GM18505 (cell line): ENCODE results near the gene RORB.

Experiments
- ATAC-seq: cut with Tn5 transposase; IDR thresholded peaks from one replicate; pipeline ENCODE4 v1.9.1; 2021; ENCODE audit not compliant: unreplicated experiment
- POLR2A ChIP-seq: IDR thresholded peaks from 4 replicates; pipeline ENCODE4 v1.6.1; 2011; ENCODE audit warnings: borderline replicate concordance; ENCODE audit not compliant: insufficient read depth, insufficient read length; ENCODE audit errors: extremely low read depth

The RORB gene

DNA sequence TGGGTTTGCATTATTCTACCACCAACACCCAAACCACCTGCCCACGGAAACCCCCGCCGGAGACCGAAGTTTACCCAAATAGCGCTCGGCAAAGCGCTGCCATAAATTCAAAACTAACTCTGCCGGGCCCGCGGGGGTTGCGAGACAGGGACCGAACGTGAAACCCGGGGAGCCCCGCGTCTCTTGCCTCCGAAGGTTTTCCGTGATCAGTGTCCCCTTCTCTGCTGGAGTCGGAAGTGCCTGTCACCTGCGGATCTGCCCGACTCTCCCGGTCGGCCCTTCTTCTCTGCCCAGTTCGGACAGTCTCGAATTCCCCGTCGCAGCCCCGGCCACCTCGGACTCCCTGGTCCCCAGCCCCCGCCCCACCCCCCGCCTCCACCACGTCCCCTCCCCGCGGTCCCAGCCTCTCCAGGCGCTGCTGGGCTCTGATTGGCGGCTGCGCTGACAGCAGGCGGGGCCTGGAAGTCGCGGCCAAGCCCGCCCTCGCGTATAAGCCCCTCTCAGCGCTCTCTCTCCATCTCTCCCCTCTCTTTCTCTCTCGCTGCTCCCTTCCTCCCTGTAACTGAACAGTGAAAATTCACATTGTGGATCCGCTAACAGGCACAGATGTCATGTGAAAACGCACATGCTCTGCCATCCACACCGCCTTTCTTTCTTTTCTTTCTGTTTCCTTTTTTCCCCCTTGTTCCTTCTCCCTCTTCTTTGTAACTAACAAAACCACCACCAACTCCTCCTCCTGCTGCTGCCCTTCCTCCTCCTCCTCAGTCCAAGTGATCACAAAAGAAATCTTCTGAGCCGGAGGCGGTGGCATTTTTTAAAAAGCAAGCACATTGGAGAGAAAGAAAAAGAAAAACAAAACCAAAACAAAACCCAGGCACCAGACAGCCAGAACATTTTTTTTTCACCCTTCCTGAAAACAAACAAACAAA lies at the start of gene RORB:
RORB (plus strand) TSS at position 517 of the 929 bp plus-strand sequence. CDS start 642 bp downstream, outside the sequence.
- TF ChIP-seq POLR2A: no peak
- ATAC-seq: peak; percentile 89

- TF ChIP-seq POLR2A: no peak
- ATAC-seq: no peak
Measured at GRCh38 chr9:74447451-74448193, 49.5 kb upstream of the RORB start.

GRCh38 chr9:74449060-74449459 lies 48.1 kb upstream of the RORB start:
- ATAC-seq: no peak
- no peak for TF ChIP-seq POLR2A

- no peak for ATAC-seq
- TF ChIP-seq POLR2A: no peak
Measured at GRCh38 chr9:74458832-74459231, 38.3 kb upstream of the RORB start.

GRCh38 chr9:74463825-74464224 lies 33.3 kb upstream of the RORB start:
- no peak for TF ChIP-seq POLR2A
- no peak for ATAC-seq

DNA sequence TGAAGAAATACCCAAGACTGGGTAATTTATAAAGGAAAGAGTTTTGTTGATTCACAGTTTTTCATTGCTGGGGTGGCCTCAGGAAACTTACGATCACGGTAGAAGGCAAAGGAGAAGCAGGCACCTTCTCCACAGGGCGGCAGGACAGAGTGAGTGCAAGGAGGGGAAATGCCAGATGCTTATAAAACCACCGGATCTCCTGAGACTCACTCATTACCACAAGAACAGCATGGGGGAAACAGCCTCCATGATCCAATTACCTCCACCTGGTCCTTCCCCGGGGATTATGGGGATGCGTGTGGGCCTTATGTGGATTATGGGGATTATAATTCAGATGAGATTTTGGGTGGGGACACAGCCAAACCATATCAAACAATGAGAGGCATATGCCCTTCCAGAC lies 18.5 kb upstream of the RORB start:
- ATAC-seq: no peak
- no peak for TF ChIP-seq POLR2A

DNA sequence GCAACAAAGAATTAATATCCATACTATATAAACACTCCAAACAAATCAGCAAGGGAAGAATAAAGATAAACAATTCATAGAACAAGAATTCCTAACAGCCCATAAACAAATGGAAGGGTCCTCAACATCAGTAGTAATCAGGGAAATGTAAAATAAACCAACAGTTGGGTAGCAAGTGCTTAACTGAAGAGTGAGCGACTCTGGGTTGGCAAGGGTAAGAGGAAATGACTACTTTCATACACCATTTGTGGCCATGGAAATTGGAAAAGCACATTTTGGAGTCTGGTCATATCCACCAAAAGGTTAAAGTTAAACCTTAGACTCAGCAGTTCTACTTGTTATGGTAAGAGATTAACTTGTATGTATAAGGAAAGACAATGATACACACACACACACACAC lies 17.4 kb upstream of the RORB start:
- no peak for ATAC-seq

DNA sequence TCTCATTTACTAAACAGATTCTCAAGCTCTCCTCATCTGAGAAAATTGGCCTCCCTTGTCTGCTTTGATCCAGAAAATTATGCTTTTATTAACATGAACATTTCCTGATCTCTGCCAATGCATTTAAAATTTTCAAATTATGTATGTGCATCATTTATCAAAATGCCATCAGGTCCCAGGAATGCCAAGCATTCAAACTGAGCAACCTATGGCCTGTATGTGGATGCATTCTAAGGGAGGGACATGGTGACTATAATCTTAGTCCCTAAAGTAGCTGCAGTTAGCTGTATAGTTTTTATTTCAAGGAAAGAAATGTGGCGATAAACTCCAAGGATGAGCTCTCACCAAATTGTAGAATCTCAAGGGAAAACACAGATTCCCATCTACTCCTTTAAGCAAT lies 9.7 kb upstream of the RORB start:
- ATAC-seq: no peak
- no peak for TF ChIP-seq POLR2A

More for the DNA sequence above, 17.4 kb upstream of the RORB start:
- no peak for TF ChIP-seq POLR2A

GRCh38 chr9:74493512-74493911 lies 3.6 kb upstream of the RORB start:
- TF ChIP-seq POLR2A: no peak
- ATAC-seq: no peak

DNA sequence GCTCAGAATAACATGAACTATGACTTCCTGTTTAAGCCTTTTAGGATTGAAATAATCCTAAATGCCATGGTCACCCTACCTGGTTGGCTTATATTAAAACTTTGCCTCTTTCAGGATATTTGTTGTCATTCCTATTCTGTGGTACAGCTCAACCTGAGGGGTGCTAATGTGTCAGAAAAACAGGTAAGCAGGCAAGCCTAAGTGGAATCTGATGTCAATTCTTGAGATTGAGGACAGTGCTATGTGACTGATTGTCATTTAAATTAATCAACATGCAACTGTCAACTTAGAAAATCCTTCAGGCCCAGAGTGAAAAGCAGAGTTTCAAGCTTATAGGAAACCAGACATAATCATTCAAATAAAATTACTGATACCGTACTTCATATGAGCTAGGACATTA lies 2.6 kb upstream of the RORB start:
- ATAC-seq: no peak
- no peak for TF ChIP-seq POLR2A

DNA sequence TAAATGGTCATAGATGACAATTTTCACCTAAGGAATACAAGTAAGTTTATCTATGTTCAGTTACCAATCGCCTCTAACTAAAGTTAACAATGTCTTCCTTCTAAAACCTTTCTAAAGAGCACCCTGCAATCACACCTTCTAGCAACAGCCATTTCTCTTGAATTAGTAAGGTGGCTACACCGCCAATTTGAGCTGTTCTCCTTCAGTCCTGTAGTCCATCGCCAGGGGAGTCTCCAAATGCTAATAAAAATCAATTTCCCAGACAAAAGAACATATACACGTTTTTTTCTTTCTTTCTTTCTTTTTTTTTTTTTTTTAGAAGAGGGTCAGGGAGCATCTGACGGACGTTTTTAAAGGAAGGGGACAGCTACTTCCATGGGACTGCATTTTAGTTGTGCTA lies 729 bp upstream of the RORB start:
- ATAC-seq: no peak
- TF ChIP-seq POLR2A: no peak

GRCh38 chr9:74497748-74498620 lies 849 bp downstream of the RORB start:
- peak; percentile 9 for ATAC-seq
- TF ChIP-seq POLR2A: no peak

- ATAC-seq: no peak
- TF ChIP-seq POLR2A: no peak
Measured at GRCh38 chr9:74498621-74499095, 1.5 kb downstream of the RORB start.
